Chondrocyte (in vitro differentiated cells): ENCODE measurements around the gene JPH2. TPM values are rescaled to one million over a fixed set of nuclear protein-coding genes. Genes with fewer than 3 reads are reported as not detected.
A peak's percentile ranks its signal among the peaks of the same experiment; 100 is the strongest.

Experiments used
- DNase-seq: peaks from one replicate; pipeline ENCODE4 v3.0.0; 2021; ENCODE audit warnings: mixed read lengths, low spot score
- H3K27ac Mint-ChIP-seq: one replicate; pipeline ENCODE4 v1.8.0; 2021; ENCODE audit warnings: mild to moderate bottlenecking, moderate library complexity, mixed read lengths; ENCODE audit not compliant: unreplicated experiment
- H3K27me3 Mint-ChIP-seq: 2 replicates; pipeline ENCODE4 v1.8.0; 2021; ENCODE audit warnings: low read depth, mixed read lengths
- H3K36me3 Mint-ChIP-seq: 2 replicates; pipeline ENCODE4 v1.8.0; 2021; ENCODE audit warnings: low read depth, mixed read lengths
- H3K4me1 Mint-ChIP-seq: 2 replicates; pipeline ENCODE4 v1.8.0; 2021; ENCODE audit warnings: low read depth, mild to moderate bottlenecking, mixed read lengths
- H3K4me3 Mint-ChIP-seq: one replicate; pipeline ENCODE4 v1.8.0; 2021; ENCODE audit warnings: mild to moderate bottlenecking, moderate library complexity, mixed read lengths; ENCODE audit not compliant: unreplicated experiment
- H3K9me3 Mint-ChIP-seq: 2 replicates; pipeline ENCODE4 v1.8.0; 2021; ENCODE audit warnings: low read depth, mixed read lengths
- total RNA-seq: library from RNA; stranded (reverse); gene quantifications from 3 replicates; pipeline ENCODE4 v1.2.1, GENCODE V29; 2021
- TF ChIP-seq, protein P1 (sequence below): fragments of 200-600 bp; sonication (generic); IDR thresholded peaks from 2 replicates; pipeline ENCODE4 v1.5.0; 2021; ENCODE audit warnings: antibody characterized with exemption, mild to moderate bottlenecking, moderate library complexity

Gene JPH2
- total RNA-seq, 1 donor from 2014 or later = 75.9 TPM

DNA sequence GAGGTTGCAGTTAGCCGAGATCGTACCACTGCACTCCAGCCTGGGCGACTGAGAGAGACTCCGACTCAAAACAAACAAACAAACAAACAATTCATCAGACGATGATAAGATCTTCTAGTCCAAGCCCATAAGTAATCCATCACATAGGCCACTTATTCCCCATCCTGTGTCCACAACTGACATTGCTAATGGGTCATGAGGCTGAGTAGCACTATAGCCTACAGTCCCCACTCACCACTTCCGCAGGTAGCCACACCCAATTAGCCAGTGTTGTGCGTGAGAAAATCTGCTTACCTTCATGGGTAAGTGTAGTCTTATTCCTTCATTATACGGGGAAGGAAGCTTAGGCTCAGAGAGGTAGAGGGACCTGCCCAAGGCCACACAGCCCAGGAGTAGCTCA, 13.1 kb downstream of the JPH2 start:
- H3K36me3 Mint-ChIP-seq = peaks cover 23% of the 10 kb centered on the region
- no peak for DNase-seq
- H3K27me3 Mint-ChIP-seq = no peaks in the 10 kb centered on the region
- H3K9me3 Mint-ChIP-seq = no peaks in the 10 kb centered on the region
- H3K27ac Mint-ChIP-seq = no peak overlapping the region
- TF ChIP-seq, protein P1, sequence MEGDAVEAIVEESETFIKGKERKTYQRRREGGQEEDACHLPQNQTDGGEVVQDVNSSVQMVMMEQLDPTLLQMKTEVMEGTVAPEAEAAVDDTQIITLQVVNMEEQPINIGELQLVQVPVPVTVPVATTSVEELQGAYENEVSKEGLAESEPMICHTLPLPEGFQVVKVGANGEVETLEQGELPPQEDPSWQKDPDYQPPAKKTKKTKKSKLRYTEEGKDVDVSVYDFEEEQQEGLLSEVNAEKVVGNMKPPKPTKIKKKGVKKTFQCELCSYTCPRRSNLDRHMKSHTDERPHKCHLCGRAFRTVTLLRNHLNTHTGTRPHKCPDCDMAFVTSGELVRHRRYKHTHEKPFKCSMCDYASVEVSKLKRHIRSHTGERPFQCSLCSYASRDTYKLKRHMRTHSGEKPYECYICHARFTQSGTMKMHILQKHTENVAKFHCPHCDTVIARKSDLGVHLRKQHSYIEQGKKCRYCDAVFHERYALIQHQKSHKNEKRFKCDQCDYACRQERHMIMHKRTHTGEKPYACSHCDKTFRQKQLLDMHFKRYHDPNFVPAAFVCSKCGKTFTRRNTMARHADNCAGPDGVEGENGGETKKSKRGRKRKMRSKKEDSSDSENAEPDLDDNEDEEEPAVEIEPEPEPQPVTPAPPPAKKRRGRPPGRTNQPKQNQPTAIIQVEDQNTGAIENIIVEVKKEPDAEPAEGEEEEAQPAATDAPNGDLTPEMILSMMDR = no peak
- H3K4me3 Mint-ChIP-seq = no peak overlapping the region
- peaks cover 65% of the 10 kb centered on the region for H3K4me1 Mint-ChIP-seq

DNA sequence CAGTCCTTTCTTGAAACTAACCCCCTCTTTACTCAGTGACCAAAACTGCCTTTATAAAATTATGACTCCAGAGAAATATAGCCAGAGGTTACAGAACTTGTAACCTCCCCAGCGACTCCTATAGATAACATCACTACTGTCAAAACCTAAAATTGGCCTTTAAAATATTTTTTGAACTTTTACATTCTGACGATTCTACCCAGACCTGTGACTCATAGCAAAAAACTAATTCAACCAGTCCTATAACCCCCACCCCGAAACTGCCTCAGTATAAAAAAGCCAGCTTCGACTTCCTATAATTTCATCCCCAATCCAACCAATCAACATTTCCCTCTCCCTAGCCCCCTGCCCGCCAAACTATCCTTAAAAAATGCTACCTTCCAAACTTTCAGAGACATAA, 13.9 kb downstream of the JPH2 start:
- TF ChIP-seq, protein P1 = no peak
- Mint-ChIP-seq H3K27ac (peak overlapping the region; percentile 49), H3K9me3 (no peaks in the 10 kb centered on the region), H3K36me3 (peaks cover 23% of the 10 kb centered on the region), H3K4me3 (no peak overlapping the region), H3K27me3 (no peaks in the 10 kb centered on the region), H3K4me1 (peaks cover 61% of the 10 kb centered on the region)
- DNase-seq = no peak

GRCh38 chr20:44172572-44172950, 14.4 kb downstream of the JPH2 start:
- no peak overlapping the region for H3K4me3 Mint-ChIP-seq

DNA sequence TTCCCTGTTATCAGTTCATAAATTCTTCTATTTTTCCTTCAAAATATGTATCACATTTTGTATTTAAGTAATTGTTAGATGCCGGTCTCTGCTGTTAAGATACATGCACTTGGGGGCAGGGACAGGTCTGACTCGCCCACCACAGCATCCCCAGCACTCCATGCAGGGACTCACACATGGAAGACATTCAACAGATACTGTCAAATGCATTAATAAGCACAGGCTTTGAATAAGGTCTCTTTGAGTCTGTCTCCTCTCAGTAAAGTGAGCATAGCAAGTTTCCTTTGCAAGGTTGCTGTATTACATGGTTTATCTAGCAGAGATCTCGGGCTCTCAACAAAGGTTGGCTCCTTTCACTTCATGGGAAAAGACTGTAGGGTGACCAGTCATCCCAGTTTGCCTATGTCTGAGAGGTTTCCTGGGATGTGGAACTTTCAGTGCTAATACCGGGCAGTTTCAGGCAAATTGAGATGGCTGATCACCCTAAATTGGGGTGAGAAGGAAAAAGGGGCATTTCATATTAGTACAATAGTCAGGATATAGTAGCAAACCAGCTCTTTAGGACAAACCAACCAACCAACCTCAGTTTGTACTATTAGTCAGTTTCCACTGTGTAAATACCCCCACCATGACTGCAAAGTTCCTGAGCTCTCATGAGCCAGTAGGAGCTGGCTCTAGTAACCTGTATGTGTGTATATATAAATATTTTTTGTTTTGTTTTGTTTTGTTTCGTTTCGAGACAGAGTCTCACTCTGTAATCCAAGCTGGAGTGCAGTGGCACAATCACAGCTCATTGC, 15.0 kb downstream of the JPH2 start:
- peaks cover 61% of the 10 kb centered on the region for H3K4me1 Mint-ChIP-seq
- peak overlapping the region; percentile 13 for H3K27ac Mint-ChIP-seq
- H3K27me3 Mint-ChIP-seq = no peaks in the 10 kb centered on the region
- H3K9me3 Mint-ChIP-seq = no peaks in the 10 kb centered on the region
- no peak overlapping the region for H3K4me3 Mint-ChIP-seq
- H3K36me3 Mint-ChIP-seq = peaks cover 22% of the 10 kb centered on the region
- no peak for DNase-seq
- TF ChIP-seq, protein P1 = no peak

More at GRCh38 chr20:44172572-44172950, 14.4 kb downstream of the JPH2 start:
- TF ChIP-seq, protein P1 = no peak
- peaks cover 23% of the 10 kb centered on the region for H3K36me3 Mint-ChIP-seq
- peaks cover 61% of the 10 kb centered on the region for H3K4me1 Mint-ChIP-seq
- H3K27ac Mint-ChIP-seq = no peak overlapping the region
- H3K9me3 Mint-ChIP-seq = no peaks in the 10 kb centered on the region
- no peaks in the 10 kb centered on the region for H3K27me3 Mint-ChIP-seq
- no peak for DNase-seq

DNA sequence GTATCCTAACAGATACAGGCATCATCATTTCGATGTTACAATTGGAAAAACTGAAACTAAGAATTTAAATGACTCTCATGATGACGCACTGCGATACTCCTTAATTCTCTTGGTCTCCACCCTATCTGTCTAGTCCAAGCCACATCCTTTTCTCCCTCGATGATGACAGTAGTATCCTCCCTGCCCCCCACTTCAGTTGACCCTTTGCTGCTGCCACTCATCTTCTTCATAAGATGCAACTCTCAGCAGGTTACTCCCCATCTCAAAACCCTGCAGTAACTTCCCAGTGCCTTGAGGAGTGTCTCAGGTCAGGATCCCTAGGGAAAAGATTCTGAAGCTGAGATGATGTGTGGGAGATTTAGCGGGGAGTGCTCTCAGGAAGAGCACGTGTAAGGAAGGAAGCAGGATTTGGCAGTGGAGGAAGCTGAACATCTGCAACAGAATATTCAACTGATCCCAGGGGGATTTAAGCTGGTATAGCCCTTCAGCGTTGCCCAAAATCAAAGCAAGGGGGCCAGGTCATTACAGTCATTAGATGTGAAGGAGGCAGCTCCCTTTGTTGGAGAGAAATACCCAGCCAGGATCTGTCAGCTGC, 16.1 kb downstream of the JPH2 start:
- H3K9me3 Mint-ChIP-seq = no peaks in the 10 kb centered on the region
- peaks cover 17% of the 10 kb centered on the region for H3K36me3 Mint-ChIP-seq
- no peaks in the 10 kb centered on the region for H3K27me3 Mint-ChIP-seq
- H3K4me3 Mint-ChIP-seq = no peak overlapping the region
- TF ChIP-seq, protein P1 = no peak
- DNase-seq = no peak
- H3K27ac Mint-ChIP-seq = peak overlapping the region; percentile 71
- peaks cover 67% of the 10 kb centered on the region for H3K4me1 Mint-ChIP-seq
